ENCODE data around the gene FOXR1. TPM values are rescaled to one million over a fixed set of nuclear protein-coding genes. Genes with fewer than 3 reads are reported as not detected.

The FOXR1 gene
- total and polyA plus RNA-seq, 2 donors (not counting 3 experiments of a cell fraction or from before 2014, with no cell fraction given): not detected

DNA sequence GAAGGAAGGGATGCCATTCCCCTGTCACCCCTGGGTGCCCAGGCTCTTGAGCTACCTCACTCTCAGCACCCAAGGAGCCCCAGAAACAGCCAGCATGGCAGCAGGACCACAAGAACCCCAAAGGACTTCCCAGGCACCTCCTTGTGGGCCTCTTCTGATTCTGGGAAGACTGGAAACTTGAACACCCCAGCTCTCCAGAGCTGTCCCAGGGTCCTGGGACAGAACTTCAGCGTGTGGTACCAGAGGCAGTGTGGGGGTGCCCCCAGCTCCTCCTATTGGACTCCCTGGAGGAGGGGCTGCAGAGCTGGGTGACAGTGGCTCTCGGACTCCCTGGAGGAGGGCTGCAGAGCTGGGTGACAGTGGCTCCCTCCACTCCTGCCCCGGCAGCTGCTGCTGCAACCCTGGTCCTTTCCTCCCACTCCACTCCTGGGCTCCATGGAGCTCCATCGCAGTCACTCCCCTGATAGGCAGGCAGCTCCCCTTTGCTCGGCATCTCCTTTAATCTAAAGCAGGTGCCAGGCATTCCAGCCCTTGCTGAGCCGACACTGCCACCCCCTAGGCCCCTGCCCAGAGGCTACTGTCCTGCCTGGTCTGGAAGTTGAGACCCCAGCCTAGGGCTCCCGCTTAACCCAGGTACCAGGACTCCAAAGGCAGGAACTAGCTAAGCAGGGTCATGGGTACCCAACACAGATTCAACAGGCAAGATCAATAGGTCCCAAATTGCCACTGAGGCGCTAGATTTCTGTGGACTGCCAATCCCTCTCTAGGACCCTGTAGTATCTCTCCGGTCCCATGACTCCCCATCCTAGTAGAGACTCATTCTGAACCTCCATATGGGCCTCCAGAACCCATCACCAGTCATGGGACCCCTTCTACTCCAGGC lies 48.6 kb upstream of the FOXR1 start:
- no TSS peak for BruUV-seq (replicated peaks)
- DNase-seq (ENCODE audit: low read depth, low spot score) (no peak), FAIRE-seq (peak; percentile 76)
- Histone ChIP-seq H3K4me2 (ENCODE audit: insufficient read depth, low read length) (peak overlapping the region; percentile 66), H3K27ac (ENCODE audit: insufficient read depth, low read depth, low read length) (no peak overlapping the region), H3K9ac (replicated peaks; ENCODE audit: extremely low read depth, insufficient read depth, low read length) (no peak overlapping the region), H3K4me3 (replicated peaks in 1 of 3; ENCODE audit: insufficient read depth in 1 of 3, low read depth in 1 of 3, low read length in 3 of 3) (peak overlapping the region in 2 of 3 experiments; percentile 44 to 84), H3K79me2 (ENCODE audit: control insufficient read depth, insufficient read depth, low read length) (peaks cover 61% of the 10 kb centered on the region), H3K9me1 (replicated peaks; ENCODE audit: control insufficient read depth, extremely low read depth, insufficient read depth, low read length) (no peaks in the 10 kb centered on the region), H2AFZ (ENCODE audit: low read depth, low read length) (no peak overlapping the region), H4K20me1 (replicated peaks; ENCODE audit: control insufficient read depth, extremely low read depth, insufficient read depth, low read length) (no peaks in the 10 kb centered on the region), H3K27me3 (ENCODE audit: control insufficient read depth in 2 of 2, insufficient read depth in 2 of 2, low read length in 2 of 2) (no peaks in the 10 kb centered on the region), H3K9me3 (replicated peaks; ENCODE audit: control insufficient read depth, insufficient read depth, low read length) (no peaks in the 10 kb centered on the region), H3K4me1 (ENCODE audit: control insufficient read depth, extremely low read depth, insufficient read depth, low read length) (peaks cover 61% of the 10 kb centered on the region), H3K36me3 (ENCODE audit: control insufficient read depth in 2 of 2, extremely low read depth in 1 of 2, insufficient read depth in 2 of 2, low read length in 2 of 2) (no peaks in the 10 kb centered on the region)
- TF ChIP-seq POLR2A (IDR thresholded peaks at IDR 0.05; ENCODE audit: low read depth, low read length): no peak
- TF ChIP-seq GATA2 (IDR thresholded peaks at IDR 0.05; ENCODE audit: insufficient read depth, insufficient read length, low read depth, low read length): no peak
- TF ChIP-seq, protein P1, sequence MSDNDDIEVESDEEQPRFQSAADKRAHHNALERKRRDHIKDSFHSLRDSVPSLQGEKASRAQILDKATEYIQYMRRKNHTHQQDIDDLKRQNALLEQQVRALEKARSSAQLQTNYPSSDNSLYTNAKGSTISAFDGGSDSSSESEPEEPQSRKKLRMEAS (IDR thresholded peaks at IDR 0.05; ENCODE audit: insufficient read depth, insufficient read length): no peak
- no peak for TF ChIP-seq JUN (IDR thresholded peaks at IDR 0.05; ENCODE audit: borderline replicate concordance, insufficient read depth, insufficient read length, low read depth)
- no peak for TF ChIP-seq MYC (IDR thresholded peaks at IDR 0.05; ENCODE audit: low read depth, low read length)
- TF ChIP-seq, protein P2, sequence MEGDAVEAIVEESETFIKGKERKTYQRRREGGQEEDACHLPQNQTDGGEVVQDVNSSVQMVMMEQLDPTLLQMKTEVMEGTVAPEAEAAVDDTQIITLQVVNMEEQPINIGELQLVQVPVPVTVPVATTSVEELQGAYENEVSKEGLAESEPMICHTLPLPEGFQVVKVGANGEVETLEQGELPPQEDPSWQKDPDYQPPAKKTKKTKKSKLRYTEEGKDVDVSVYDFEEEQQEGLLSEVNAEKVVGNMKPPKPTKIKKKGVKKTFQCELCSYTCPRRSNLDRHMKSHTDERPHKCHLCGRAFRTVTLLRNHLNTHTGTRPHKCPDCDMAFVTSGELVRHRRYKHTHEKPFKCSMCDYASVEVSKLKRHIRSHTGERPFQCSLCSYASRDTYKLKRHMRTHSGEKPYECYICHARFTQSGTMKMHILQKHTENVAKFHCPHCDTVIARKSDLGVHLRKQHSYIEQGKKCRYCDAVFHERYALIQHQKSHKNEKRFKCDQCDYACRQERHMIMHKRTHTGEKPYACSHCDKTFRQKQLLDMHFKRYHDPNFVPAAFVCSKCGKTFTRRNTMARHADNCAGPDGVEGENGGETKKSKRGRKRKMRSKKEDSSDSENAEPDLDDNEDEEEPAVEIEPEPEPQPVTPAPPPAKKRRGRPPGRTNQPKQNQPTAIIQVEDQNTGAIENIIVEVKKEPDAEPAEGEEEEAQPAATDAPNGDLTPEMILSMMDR (IDR thresholded peaks at IDR 0.05; ENCODE audit: extremely low read depth in 1 of 2, insufficient read depth in 1 of 2, low read depth in 1 of 2, low read length in 2 of 2): no peak
- TF ChIP-seq POLR2AphosphoS5 (IDR thresholded peaks at IDR 0.05; ENCODE audit: insufficient read depth, low read depth, low read length): no peak
- ChIA-PET POLR2A (interaction anchor here (0.9 kb wide), 1 partner anchor 11 kb away, joined by 3 read pairs; no protein-coding TSS in a partner anchor), CTCF (interaction anchor here (0.8 to 10.6 kb wide), 5 partner anchors 8 to 233 kb away, joined by 3 to 330 read pairs (median 3); partner anchors contain the start of gene DDX6)
- intact Hi-C loops (cut with micrococcal nuclease): loop anchor here (1.0 kb wide), 1 partner anchor 33 kb away; the partner anchor contains the start of gene UPK2
- dilution Hi-C loops (cut with MboI; ENCODE audit: extremely low pct_ligation_motif_present, low sequenced_read_pairs): no loop called here

All from endothelial cell of umbilical vein (primary cell).